Measurements from ENCODE around the gene EIF3A.
"Not testable (repeated sequence)": the region's sequence is repeated elsewhere in the genome, so short reads cannot be mapped to it uniquely, and the experiment has no call there.

Gene EIF3A

DNA sequence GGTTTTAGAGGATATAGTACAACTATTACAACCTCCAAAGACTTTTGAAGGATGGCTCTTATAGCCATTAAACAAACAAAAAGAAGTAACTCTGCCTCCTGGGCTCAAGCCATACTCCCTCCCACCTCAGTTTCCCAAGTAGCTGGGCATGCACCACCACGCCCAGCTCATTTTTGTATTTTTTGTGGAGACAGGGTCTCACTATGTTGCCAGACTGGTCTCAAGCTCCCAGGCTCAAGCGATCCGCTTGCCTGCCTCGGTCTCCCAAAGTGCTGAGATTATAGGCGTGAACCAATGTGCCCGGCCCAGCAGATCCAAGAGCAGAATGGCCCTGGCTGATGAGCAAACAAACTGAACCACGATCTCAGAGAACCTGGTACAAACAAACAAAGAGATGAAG lies 35.1 kb downstream of the EIF3A start:
- DNase-seq (ENCODE audit: low read depth) = no peak

DNA sequence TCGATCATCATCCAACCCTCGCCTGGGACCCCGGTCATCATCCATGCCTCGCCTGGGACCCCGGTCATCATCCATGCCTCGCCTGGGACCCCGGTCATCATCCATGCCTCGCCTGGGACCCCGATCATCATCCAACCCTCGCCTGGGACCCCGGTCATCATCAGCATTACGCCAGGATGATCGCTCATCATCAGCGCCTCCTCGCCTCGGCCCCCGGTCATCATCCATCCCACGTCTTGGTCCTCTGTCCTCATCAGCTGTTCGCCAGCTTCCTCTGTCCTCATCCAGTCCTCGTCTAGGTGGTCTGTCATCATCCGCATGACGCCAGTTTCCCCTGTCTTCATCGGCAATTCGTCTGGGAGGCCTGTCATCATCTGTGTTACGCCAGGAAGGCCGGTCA lies 38.4 kb downstream of the EIF3A start:
- no peak for DNase-seq (ENCODE audit: low read depth)

DNA sequence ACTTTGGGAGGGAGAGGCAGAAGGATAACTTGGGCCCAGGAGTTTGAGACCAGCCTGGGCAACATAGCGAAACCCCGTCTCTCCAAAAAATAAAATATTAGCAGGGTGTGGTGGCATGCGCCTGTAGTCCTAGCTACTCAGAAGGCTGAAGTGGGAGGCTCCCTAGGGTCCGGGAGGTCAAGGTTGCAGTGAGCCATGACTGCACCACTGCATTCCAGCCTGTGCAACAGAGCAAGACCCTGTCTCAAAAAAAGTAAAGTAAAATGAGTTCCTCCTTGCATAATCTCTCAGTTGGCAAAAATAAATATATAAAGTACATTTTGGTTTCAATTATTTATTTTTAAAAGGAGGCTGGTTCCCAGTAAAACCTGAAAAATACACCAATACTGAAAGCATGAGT lies 39.3 kb downstream of the EIF3A start:
- DNase-seq (ENCODE audit: low read depth) = no peak

DNA sequence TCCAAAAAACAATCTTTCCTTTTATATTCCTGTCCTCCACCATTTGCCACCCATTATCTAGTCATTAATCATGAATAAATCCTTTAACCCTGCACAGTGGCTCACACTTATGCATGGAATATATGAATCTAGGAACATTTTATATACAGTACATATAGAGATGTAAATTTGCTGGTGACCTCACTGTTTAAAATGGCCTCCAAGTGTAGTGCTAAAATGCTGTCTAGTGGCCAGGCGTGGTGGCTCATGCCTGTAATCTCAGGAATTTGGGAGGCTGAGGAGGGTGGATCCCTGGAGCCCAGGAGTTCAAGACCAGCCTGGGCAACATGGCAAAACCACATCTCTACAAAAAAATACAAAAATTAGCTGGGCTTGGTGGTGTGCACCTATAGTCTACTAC lies 41.5 kb downstream of the EIF3A start:
- no peak for DNase-seq (ENCODE audit: low read depth)

DNA sequence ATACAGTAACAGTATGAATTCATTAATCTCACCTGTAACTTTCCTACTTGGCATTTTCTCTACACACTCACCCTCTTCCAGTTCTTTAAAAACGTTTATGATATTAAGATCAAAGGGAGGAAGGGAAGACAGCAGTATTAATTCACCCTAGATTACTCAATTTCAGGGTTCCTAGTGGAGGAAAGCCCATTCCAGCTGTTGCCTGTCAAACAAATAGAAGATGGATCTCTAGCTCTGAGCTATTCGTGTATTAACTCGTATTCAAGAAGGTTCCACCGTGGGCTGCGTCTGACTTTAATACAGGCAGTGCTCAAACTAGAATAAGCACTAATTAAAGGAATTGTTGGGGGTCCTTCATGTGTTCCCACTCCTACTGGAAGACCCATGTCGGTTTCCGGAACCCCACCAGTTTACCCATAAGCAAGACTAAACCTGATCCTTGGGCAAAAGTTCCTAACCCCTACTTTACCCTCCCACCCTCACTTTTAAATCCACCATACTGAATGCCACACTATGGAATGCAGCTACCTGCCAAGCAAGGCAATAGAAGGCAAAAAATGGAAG lies 49.0 kb downstream of the EIF3A start:
- DNase-seq (ENCODE audit: low read depth) = no peak

DNA sequence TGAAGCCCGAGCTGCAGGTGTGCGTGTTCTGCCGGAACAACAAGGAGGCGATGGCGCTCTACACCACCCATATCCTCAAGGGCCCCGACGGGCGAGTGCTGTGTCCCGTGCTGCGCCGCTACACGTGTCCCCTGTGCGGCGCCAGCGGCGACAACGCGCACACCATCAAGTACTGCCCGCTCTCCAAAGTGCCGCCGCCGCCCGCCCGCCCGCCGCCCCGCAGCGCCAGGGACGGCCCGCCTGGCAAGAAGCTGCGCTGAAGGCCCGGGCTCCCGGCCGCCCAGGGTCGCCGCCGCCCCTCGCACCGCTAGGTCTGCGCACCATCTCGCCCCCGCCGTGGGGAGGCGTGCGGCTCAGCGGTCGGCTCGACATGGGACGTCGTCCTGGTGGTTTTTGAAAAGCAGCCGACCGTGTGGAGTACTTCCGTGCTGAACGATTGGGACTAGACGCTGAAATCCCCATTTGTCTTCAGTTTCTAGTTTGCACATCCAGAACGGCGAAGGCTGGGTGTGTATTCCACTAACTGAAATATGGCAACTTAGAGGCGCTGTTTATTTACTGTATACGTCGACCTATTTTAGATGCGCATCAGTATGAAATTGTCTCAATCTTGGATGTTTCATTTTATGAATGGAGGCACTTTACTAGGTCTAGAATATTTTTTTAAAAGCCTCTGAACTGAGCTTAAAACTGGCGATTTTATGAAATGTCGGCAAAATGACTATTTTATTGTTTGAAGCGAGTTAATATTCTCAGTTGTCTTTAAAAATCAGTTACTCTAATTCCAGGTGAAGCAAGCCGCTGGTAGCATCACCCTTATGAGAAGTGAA lies 50.0 kb downstream of the EIF3A start:
- no peak for DNase-seq (ENCODE audit: low read depth)

DNA sequence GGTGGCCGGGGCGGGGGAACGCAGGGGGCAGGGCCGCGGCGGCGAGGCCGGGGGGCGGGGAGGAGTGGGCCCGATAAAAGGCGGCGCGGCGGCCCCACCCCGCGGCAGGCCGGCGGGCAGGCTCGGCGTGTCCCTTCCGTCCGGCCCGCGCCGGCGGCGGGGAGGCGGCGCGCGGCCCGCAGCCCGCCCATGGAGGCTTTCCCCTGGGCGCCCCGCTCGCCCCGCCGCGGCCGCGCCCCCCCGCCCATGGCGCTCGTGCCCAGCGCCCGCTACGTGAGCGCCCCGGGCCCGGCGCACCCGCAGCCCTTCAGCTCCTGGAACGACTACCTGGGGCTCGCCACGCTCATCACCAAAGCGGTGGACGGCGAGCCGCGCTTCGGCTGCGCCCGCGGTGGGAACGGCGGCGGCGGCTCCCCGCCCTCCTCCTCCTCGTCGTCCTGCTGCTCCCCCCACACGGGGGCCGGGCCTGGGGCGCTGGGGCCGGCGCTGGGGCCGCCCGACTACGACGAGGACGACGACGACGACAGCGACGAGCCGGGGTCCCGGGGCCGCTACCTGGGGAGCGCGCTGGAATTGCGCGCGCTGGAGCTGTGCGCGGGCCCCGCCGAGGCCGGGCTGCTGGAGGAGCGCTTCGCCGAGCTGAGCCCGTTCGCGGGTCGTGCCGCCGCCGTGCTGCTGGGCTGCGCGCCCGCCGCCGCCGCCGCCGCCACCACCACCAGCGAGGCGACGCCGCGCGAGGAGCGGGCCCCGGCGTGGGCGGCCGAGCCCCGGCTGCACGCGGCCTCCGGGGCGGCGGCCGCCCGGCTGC lies 50.8 kb downstream of the EIF3A start, which contains the start of gene NANOS1:
TSS of gene NANOS1 (plus strand) at position 102 of the 808 bp plus-strand sequence. CDS start at position 190, 88 bp downstream.
- no peak for DNase-seq (ENCODE audit: low read depth)

DNA sequence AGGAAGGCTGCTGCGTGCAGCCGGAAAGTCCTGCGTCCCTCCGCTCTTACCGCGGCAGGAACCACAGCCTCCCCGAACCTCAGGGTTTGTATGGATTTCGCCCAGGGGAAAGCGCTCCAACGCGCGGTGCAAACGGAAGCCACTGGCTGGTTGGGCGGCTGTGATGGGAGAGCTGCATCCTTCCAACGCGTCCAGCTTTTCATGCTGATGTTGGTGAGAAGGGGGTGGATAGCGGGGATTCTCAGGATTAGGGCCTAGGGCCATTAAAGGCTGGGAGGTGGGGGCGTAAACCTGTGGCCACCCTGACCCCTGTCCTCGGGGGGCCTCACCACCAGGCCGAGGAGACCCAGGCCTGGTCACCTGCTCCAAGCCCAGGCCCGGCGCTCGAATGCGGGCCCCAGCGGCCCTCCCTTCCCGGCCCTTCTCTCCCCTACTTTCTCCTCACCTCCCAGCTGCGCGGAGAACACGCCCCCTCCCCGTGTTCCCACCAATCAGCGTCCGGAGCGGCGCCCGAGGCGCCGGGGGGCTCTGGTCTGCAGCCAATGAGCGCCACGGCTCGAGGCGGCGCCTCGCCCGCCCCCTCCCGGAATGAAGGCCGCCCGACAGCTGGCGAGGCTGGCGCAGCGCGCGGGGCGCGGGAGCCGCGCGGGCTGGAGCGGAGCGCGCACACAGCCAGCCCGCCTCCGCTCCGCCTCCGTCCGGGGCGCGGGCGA lies 51.6 kb downstream of the EIF3A start:
- DNase-seq (ENCODE audit: low read depth) = peak; percentile 51

DNA sequence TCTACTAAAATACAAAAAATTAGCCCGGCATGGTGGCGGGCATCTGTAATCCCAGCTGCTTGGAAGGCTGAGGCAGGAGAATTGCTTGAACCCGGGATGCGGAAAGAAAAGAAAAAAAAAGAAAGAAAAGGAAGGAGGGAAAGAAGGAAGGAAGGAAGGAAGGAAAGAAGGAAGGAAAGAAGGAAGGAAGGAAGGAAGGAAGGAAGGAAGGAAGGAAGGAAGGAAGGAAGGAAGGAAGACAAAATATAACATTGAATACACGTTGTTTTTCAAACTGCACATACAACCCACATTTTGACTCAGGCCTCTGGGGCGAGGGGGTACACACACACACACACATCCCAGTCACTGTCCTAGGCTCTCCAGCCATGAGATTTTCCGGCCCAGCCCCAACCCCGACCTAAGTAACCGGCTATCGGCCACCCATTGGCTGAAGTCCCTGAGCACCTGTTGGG lies 52.1 kb downstream of the EIF3A start:
- not testable (repeated sequence) for DNase-seq (ENCODE audit: low read depth)

DNA sequence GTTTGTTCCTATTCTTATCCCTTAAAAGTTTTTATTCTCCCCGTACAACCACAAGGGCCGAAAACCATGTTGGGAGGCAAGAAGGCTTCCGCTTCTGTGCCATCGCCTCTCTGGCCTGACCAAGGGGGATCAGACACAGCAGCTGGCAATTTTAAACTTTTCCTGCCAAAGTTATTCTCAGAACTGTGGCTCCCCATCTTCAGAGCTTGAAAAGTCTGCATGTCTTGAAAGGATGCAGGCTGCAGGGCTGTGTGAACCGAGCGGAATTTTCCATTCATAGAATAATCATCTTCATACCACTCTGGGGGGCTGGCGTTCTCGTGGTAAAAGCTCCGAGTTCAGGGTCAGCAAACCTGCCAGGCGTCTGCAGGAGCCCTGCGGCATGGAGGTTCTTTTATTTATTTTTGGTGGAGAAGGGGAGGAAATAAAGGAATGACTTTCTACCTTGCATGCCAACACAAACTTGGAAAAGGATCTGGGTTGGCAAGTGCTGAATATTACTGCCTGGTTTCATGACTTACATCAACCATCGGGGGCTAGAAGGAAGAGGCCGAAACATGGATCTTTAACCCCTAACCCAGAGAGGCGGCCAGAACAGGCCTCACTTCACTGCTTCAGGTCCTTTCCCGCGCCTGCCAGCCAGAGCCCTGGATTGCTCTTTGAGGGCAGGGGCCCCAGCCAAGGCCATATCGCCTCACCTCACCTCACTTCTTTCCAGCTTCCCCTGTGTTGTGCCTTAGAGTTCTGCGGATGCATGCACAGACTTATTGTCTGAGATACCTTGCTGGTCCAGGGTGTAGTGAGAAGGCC lies 54.1 kb downstream of the EIF3A start:
- DNase-seq (ENCODE audit: low read depth) = no peak

DNA sequence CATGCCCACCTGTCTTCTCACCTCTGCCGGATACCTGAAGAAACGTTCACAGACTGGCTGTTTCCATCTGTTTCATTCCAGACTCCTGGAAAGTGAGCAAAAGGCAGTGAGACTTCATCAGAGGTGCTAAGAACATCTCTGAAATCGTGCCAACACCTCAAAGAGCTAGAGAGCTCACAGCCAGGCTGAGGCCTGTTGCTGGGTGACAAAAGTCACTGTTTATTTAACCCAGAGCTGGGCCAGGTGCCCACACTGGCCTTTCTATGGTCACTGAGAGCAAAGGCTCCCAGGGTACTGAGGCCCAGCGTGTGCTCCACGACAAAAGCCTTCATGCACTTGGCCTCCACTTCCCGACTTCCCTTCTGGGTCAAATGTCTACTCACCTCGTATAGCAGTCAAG lies 54.8 kb downstream of the EIF3A start:
- no peak for DNase-seq (ENCODE audit: low read depth)

DNA sequence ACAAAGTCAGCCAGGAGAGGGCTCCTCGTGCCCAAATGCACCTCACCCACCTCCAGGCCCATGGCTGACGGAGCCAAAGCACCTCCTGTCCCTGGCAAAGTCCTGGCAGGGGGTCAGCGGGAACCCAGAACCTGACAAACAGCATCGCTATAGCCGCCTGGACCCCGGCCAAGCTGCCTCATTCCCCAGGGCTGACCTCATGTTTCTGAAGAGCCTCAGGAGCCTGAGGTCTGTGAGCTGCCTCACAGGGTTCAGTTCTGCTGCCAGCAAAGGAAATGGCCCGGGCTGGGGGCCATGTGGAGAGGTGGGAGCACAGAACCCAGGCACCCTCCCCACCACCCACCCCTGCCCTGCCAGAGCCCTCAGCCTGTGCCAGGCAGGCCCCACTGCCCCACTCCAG lies 55.3 kb downstream of the EIF3A start:
- no peak for DNase-seq (ENCODE audit: low read depth)

DNA sequence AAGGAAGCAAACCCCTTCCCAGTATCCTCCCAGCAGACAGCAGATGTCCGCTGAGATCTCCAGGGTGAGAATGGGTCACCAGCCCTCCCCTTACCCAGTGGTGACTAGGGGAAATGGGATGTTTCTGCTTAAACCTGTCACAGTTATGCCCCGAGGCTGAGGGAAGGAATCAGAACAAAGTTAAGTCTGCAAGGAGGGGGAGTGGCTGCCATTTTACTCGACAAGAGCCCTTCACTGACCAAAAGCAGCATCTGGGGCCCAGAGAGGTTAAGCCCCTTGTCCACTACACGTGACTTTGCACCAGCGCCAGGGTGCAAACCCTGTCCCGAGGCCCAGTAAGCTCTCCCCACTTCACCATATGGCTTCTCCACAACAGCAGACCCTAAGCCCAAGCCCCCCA lies 55.7 kb downstream of the EIF3A start:
- no peak for DNase-seq (ENCODE audit: low read depth)

DNA sequence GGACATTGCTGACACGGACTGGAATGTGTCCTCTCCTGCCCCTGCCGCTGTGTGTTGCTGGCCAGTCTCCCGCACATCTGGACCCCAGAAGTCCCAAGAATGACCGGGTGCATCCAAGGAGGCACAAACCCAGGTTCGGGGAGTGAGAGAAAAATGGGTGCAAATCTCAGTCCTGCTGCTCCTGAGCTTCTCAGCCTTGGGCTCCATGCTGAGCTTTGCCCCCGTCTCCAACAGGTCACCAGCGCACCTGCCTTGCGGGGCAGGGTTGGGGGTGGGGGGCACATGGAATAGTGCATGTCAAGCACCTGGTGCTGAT lies 57.1 kb downstream of the EIF3A start:
- DNase-seq (ENCODE audit: low read depth) = no peak

DNA sequence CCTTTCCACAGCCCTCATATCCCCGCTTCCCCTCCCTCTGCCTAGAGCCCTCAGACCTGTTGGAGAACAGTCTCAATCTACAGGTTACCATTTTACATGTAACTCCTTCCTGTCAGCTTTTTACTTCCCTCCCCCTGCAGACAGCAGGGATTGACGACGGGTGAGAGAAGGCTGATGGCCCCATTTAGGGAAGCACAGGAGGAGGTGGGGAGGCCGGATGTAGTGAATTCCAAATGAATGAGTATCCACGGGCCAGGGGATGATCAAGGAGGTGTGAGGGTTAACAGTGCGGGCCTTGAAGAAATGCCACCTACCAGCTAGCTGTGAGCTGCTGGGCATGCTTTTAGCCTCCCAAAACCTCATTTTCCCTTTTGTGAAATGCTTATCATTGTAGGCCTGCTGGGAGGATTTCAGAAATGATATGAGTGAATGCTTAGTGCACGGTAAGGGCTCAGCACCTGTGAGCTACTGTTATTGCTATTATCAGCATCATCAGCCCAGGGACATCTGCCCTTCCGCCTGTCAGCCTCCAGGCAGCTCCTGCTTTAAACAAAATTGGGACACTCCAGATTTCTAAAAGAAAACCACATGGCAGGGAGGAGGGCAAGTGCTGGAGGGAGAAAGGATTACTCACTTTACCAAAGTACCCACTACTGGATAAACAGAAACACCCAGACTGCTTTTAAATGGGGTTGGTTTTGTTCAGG lies 57.6 kb downstream of the EIF3A start:
- no peak for DNase-seq (ENCODE audit: low read depth)

DNA sequence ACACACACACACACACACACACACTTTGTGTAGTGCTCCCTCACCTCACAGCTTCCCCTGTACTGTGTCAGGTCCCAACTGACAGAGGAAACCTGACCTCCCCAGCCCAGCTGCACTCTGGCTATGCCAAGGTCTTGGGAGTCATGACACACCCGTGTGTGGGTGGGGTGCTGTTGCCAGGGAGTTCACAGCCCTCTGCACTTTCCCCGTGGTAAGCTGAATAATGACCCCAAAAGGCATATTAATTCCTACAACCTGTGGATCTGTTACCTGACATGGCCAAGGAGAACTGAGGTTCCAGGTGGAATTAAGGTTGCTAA lies 60.0 kb downstream of the EIF3A start:
- no peak for DNase-seq (ENCODE audit: low read depth)

DNA sequence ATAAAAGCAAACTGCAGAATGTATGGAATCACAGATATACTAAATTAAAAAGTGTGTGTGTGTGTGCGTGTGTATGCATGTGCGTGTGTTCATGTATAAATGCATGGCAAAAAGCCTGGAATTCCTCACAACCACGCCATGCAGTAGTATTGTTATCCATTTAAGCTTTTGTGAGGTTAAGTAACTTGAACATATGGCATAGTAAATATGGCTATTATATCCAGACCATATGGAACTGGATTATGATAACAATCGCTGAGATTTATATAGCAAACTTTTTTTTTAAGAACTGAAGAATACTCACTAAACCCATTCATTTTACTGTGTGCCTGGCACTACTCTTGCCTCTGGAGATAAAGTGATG lies 73.4 kb downstream of the EIF3A start:
- no peak for DNase-seq (ENCODE audit: low read depth)

DNA sequence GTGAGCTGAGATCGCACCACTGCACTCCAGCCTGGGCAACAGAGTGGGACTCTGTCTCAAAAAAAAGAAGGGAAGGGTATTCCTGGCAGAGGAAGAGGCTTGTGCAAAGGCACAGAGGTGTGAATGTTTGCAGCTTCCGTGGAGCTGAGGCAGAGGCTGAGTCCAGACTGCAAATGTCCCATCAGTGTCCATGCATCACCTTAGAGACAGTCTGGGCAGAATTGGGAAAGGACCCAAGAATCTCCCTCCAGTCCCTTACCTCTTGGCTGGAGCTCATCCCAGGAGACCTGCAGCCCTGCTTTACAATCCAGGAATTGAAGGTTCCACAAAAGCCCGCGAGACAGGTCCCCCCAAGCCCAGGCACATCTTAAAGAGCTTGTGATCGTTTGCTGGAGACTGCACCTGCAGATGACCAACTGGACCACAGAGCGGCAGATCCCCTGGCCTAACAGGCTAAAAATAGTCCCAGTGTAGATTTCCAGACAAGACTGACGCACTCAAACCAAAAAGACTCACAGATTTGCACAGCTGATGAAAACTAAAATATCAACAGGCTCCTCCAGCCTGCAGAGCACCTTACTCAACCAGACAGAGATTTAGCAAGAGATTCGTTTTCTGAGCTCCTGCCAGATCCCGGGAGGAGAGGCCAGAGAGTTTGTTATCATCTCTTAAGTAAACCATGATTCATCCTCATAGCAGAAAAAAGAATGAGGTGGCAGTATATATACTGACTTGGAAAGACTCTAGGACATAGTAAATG lies 74.0 kb downstream of the EIF3A start:
- no peak for DNase-seq (ENCODE audit: low read depth)

DNA sequence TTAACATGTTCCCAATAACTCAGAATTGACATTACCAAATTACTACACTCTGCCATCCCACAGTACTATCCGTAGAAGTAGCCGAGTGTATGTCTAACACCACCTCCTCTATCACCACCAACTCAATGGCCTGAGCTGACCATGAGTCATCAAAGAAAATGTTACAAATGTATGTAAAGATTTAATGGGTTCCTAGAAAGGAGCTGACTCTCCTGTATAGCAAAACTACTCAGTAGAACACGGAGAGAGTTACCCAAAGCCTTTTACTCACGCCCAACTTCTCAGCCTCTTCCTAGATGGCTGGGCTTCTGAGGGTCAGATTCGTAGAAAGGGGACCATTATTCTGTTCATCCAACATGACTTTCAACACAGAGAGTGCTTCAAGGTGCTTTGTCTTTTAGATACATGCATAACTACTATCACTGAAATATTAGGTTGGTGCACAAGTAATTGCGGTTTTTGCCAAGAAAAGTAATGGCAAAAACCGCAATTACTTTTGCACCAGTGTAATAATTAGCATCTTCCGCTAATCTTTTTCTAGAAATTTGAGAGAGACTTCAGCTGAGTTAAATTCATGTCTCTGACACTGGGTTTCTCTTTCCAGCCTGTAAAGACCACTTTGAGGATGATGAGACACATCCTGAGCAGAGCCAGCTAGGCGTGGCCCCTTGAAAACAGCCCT lies 75.1 kb downstream of the EIF3A start:
- DNase-seq (ENCODE audit: low read depth) = no peak
